HS-5 (cell line): ENCODE results near the gene TRPC4AP.
A peak's percentile ranks its signal among the peaks of the same experiment; 100 is the strongest.
"Not testable (repeated sequence)": the region's sequence is repeated elsewhere in the genome, so short reads cannot be mapped to it uniquely, and the experiment has no call there.

ENCODE experiments used
- DNase-seq: peaks from one replicate; pipeline ENCODE4 v3.0.0-alpha.2; 2012; ENCODE audit warnings: low read depth

The TRPC4AP gene, protein sequence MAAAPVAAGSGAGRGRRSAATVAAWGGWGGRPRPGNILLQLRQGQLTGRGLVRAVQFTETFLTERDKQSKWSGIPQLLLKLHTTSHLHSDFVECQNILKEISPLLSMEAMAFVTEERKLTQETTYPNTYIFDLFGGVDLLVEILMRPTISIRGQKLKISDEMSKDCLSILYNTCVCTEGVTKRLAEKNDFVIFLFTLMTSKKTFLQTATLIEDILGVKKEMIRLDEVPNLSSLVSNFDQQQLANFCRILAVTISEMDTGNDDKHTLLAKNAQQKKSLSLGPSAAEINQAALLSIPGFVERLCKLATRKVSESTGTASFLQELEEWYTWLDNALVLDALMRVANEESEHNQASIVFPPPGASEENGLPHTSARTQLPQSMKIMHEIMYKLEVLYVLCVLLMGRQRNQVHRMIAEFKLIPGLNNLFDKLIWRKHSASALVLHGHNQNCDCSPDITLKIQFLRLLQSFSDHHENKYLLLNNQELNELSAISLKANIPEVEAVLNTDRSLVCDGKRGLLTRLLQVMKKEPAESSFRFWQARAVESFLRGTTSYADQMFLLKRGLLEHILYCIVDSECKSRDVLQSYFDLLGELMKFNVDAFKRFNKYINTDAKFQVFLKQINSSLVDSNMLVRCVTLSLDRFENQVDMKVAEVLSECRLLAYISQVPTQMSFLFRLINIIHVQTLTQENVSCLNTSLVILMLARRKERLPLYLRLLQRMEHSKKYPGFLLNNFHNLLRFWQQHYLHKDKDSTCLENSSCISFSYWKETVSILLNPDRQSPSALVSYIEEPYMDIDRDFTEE

GRCh38 chr20:35092524-35093266, at the start of gene TRPC4AP:
TSS of gene TRPC4AP (minus strand) at chr20:35092807. CDS start at chr20:35092781, 26 bp downstream.
- DNase-seq: peak; percentile 85

- no peak for DNase-seq
These were observed 43.4 kb upstream of the TRPC4AP start for GRCh38 chr20:35135867-35136586.

- DNase-seq: no peak
These were observed 42.3 kb upstream of the TRPC4AP start for GRCh38 chr20:35134880-35135279.

- DNase-seq: no peak
These were observed 41.9 kb upstream of the TRPC4AP start for GRCh38 chr20:35134472-35134871.

- DNase-seq: no peak
These were observed 41.1 kb upstream of the TRPC4AP start for GRCh38 chr20:35133735-35134134.

DNA sequence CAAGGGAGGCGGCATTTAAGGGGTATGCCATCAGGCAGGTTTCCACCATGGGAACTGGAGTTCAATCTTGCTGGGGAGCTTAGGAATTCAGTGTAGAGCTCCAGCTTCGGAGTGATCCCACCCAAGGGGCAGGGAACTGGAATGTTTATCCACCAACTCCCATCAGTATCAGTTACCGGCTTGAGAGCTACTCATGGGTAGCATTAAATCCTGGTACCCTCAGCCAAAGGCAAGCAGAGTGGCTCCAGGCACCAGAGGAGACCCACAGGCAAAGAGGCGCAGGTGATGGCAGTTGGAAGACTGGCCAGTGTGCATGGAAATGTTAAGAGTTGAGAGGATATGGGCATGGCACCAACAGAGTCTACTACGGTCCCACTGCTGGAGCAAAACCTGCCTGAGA, 40.4 kb upstream of the TRPC4AP start:
- DNase-seq: no peak

DNA sequence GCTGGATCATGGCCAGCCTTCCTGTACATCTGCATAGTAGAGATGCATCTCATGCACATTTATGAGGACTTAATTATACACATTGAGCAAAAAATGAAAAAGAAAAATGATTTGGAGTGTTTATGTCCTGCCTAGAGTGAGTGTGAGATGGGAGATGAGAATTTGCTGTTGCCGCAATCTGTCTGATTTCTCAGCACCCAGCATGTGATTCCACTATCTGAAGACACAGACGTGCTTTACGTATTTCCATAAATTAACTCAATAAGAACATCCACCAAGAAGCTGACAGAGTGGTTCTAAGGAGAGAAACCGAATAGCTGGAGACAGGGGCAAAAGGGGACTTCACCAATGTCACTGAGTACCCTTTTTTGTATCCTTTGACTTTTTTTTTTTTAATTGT, 39.3 kb upstream of the TRPC4AP start:
- no peak for DNase-seq

DNA sequence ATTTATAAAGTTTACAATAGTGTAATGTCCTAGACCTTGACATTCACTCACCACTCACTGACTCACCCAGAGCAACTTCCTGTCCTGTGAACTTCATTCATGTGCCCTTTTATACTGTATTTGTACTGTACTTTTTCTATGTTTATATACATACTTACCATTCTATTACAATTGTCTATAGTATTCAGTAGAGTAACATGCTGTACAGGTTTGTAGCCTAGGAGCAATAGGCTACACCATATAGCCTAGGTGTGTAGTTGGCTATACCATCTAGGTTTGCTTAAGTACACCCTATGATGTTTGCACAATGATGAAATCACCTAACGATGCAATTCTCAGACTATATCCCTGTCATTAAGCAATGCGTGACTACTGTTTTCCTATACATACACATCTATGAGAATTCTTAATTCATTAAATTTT, 37.1 kb upstream of the TRPC4AP start:
- no peak for DNase-seq

GRCh38 chr20:35125753-35126152, 33.1 kb upstream of the TRPC4AP start:
- DNase-seq: no peak

DNA sequence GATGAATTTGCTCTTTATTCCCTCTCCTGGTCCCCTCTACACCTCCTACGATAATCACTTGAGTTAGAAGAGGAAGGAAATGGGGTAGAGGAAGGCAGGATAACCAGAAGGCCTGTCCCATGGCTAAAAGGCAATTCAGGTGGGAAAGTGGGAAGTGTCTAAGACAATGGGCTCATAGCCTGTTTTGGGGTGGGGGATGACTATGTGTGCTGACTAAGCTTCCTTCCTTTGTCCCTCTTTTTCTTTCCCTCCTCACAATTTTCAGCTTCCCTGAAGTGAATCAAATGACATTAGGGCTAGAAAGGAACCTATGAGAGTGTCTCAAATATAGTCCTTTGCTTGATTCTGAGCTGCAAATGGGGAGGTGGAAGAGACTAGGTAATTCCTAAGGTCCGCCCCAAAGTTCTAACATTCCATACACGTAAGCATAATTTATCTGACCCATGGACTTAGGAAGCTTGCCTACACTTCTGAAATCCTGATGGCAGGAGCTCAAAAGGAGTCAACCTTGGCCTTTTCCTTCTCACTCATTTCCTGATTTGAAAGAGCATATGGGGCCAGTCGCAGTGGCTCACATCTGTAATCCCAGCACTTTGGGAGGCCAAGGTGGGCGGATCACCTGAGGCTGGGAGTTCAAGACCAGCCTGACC, 30.3 kb upstream of the TRPC4AP start:
- DNase-seq: no peak

DNA sequence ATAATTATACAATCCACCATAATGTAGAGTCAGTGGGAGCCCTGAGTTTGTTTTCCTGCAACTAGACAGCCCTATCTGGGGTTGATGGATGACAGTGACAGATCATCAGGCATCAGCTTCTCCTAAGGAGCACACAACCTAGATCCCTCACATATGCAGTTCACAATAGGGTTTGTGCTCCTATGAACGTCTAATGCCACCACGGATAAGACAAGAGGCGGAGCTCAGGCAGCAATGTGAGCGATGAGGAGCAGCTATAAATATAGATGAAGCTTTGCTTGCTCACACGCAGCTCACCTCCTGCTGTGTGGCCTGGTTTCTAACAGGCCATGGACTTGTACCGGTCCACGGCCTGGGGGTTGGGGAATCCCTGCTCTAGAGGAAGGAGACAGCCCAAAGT, 28.6 kb upstream of the TRPC4AP start:
- no peak for DNase-seq

DNA sequence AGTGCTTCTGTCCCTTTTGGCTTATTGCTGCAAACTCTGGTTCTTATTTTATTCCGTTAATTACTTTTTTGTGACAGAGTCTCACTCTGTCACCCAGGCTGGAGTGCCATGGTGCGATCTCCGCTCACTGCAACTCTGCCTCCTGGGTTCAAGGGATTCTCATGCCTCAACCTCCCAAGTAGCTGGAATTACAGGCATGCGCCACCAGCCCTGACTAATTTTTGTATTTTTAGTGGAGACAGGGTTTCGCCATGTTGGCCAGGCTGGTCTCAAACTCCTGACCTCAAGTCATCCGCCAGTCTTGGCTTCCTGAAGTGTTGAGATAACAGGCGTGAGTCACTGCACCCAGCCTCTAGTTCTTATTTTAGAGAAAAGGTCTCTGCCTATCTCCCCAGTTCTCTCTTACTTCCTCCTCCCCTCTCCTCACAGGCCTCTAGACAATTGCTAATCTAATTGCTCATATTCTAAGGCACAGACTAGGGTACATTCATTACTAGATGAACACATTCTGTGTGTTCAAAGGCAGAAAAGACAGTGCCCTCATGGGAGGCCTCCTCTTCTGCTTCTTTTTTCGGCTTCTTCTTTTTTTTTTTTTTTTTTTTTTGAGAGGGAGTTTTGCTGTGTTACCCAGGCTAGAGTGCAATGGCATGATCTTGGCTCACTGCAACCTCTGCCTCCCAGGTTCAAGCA, 27.6 kb upstream of the TRPC4AP start:
- no peak for DNase-seq

- no peak for DNase-seq
These were observed 25.0 kb upstream of the TRPC4AP start for GRCh38 chr20:35117629-35118028.

GRCh38 chr20:35117196-35117595, 24.6 kb upstream of the TRPC4AP start:
- no peak for DNase-seq

DNA sequence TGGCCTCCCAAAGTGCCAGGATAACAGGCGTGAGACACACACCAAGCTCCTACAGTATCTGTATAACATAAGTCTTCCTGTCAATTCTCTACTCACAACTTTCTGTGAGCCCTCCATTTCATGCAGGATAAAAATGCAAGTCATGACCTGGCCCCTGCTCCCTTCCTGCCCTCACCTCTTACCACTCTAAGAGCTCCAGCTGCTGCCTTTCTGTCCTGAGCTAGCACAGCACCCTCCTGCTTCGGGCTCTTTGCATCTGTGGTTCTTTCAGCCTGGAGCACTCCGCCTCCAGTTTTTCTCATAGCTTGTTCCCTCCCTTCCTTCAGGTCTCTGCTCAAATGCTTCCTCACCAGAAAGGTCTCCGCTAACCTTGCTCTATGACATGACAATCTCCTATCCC, 23.7 kb upstream of the TRPC4AP start:
- no peak for DNase-seq

GRCh38 chr20:35115606-35116005, 23.0 kb upstream of the TRPC4AP start:
- DNase-seq: no peak

GRCh38 chr20:35112276-35112675, 19.7 kb upstream of the TRPC4AP start:
- not testable (repeated sequence) for DNase-seq

DNA sequence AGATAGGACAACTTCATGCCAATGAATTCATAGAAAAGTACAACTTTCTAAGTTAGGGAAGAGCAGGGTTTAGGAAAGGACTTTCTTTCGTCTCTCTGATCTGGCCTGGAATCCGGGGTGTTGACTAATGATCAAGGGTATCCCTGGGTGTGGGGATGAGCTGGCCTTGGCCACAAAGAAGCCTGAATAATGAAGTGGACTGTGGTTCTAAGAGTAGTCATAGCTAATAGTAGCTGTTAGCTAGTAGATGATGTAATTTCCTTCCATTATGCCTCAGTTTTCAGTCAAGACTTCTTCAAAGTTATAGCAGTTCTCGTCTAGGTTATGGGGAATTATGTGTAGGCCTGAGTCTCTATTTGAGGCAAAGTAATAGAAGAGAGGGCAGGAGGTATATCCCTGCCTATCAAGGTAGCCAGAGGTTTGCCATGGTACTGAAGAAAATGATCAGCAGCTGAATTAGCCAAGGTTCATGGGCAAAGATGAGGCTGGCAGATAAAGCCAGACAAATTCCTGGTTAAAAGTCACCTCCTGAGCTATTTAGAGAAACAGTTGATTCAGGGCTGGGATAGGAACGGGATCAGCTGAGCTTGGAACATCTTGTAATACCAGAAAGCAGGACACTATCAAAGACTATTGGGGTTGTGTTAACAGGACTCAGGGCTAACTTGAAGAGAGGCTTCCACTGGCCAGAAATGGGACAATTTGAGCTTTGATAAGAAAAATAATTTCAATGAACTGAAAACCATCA, 18.7 kb upstream of the TRPC4AP start:
- peak; percentile 68 for DNase-seq

- no peak for DNase-seq
These were observed 16.3 kb upstream of the TRPC4AP start for GRCh38 chr20:35108921-35109320.

DNA sequence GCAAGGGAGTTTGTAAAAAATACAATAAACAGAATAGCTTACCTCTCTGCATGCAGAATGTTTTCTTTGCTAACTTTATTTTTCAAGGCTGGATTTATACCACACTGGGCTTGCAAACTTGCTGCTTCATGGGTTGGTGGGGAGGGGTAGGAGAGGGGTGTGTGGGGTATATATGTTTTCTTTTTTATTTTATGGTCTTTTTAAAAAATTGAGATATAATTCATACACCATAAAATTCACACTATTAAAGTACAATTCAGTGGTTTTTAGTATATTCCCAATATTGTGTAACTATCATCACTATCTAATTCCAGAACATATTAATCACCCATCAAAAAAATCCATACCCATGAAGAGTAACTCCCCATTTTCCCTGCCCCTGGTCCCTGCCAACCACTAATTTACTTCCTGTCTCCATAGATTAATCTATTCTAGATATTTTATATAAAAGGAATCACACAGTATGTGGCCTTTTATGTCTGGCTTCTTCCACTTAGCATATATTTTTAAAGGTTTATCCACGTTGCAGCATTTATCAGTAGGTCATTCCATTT, 14.3 kb upstream of the TRPC4AP start:
- DNase-seq: no peak
